Ureter (tissue), 1 donor: ENCODE data around the gene UCMA. TPM values are rescaled to one million over a fixed set of nuclear protein-coding genes. Genes with fewer than 3 reads are reported as not detected.

ENCODE experiments used
- DNase-seq: peaks from one replicate; pipeline ENCODE4 v3.0.0-alpha.2; 2020; ENCODE audit warnings: low spot score
- total RNA-seq: library from RNA; stranded (reverse); gene quantifications from one replicate; pipeline ENCODE4 v1.2.4, GENCODE V29; 2023
- donor health status: DM: yes; HTN: yes; CAD: no.

Gene UCMA
- total RNA-seq, 1 donor from 2014 or later: not detected

DNA sequence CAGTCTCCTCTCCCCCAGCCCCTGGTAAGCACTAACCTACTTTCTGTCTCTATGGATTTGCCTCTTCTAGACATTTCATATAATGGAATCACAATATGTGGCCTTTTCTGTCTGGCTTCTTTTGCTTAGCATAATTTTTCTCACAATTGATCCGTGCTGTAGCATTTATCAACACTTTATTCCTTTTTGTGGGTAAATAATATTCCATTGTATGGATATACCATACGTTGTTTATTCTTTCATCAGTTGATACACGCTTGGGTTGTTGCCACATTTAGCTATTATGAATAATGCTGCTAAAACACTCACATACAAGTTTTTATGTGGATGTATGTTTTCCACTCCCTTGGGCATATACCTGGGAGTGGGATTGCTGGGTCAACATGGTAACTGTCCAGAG is 47.0 kb downstream of the UCMA start:
- DNase-seq: no peak

DNA sequence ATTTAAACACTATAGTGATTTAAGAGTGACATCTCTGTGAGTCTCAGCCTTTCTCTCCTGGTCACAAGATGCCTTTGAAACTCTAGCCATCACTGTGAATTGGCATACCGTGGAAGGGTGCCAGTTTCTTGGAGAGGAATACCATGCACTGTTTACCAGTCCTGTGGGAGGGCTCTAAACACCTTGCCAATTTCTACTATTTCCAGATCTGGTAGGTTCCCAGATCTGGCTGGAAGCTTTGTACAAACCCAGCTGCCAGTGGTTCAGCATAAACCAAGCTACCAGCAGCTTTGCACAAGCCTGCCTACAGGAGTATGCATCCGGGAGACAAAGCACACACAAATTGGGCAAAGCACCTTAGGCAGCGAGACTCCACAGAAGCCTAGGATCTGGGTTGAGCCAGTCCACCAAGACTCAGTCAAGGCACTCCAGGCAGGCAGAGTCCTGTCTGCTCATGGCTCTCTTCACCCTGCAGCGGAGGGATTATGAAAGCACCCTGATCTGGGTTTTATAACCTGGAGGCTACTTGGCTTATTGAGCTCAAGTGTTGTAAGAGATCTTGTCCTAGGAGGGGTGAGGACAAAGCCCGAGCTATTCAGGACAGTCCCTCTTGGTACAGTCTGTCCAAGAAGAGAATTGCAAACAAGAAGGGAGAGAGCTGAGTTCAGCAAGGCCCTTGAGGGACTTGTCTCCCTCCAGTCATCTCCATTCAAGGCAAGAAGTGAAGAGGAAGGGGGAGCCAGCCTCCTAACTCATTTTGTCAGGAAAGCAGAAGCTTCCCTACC is 49.3 kb downstream of the UCMA start:
- DNase-seq: no peak

DNA sequence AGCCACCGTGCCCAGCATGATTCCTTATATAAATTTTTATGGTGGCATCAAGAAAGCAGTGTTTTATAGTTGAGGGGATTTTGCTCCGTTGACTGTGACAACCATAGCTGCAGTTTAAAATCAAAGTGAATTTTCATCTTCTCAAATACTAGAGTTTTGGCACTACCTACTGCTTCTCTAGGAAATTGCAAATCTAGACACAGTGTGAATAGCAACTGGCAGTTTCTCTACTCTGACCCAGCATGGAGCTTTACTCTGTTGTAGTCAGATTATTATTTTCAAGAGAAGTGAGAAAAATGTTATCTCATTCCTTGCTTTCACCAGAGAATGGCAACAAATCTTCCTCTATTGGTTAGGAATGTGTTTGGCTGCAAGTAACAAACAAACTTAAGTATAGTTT is 49.9 kb downstream of the UCMA start:
- DNase-seq: no peak

DNA sequence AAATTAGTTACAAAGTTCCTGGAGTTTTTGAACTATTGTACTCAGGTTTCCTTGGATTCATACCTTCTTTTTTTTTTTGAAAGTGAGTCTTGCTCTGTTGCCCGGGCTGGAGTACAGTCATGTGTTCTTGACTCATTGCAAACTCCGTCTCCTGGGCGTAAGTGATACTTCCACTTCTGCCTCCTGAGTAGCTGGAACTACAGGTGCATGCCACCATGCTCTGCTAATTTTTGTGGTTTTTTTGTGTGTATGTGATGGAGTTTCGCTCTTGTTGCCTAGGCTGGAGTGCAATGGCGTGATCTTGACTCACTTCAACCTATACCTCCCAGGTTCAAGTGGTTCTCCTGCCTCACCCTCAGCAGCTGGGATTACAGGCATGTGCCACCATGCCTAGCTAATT is 50.5 kb downstream of the UCMA start:
- DNase-seq: no peak

DNA sequence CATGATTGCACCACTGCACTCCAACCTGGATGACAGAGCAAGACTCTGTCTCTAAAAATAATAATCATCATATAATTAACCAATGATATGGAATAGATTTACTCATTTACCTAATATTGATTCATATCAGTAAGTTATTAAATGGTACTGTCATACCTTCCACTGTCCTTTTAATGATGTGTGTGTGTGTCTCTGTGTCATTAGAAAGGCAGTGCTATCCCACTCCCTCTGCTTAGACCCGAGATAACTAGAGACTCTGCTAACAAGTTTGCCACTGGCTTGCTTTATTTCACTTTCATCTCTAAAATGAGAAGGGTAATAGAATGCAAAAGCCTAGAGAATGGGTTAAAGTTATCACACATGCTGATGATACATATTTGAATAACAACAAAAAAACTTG is 51.8 kb downstream of the UCMA start:
- no peak for DNase-seq

DNA sequence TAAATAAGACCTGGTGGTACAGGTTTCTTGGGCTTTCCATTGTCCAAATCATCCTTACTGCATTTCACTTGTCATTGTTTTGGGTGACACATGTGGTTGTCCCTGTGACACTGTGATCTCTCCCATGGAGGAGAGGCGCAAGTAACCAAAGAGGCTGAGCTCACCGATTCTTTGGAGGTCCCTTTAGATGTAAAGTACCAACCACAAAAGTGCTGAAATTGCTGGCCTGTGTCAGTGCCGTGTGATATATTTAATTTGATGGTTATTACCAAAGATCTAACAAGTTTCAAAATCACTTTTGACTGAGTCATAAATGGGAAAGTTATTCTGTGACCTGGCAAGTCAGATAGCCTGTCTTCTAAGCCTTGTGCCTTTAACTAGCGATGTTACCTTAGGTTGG is 53.4 kb downstream of the UCMA start:
- no peak for DNase-seq

DNA sequence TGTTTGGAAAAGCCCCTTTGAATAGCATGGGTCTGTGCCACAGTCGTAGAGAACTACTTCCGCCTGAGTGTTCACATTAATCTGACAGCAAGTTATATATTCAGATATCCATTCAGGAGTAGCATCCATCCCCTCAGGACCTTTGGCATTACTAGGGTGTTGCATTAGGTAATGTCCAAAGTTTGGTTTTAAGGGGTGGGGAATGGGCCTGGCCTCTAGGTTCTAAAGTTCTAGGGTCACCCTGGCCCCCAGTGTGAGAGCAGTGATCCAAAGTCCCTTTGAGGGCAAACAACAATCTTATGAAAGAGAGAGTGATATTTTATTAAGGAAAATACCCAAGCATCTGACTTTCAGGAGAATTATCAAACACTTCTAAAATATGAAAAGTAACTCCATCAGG is 60.6 kb downstream of the UCMA start:
- no peak for DNase-seq

Other genes with a start within 250 kb of the UCMA start
- 32.4 TPM for gene CCDC3, start 232.7 kb downstream of the UCMA start, total RNA-seq
- 49.9 TPM for gene OPTN, start 134.2 kb downstream of the UCMA start, total RNA-seq
- gene MCM10, start 72.8 kb downstream of the UCMA start, total RNA-seq: 1.6 TPM
- 28.4 TPM for gene PHYH, start 65.7 kb upstream of the UCMA start, total RNA-seq
- 44.7 TPM for gene SEPHS1, start 113.9 kb upstream of the UCMA start, total RNA-seq